ENCODE results near the gene ENTREP3. TPM values are rescaled to one million over a fixed set of nuclear protein-coding genes. Genes with fewer than 3 reads are reported as not detected.
A peak's percentile ranks its signal among the peaks of the same experiment; 100 is the strongest.

Gene ENTREP3
- total and polyA plus RNA-seq, 8 donors, result 17.1 to 33.5 (median 22.0) TPM

- no peak for TF ChIP-seq CTCF (IDR thresholded peaks at IDR 0.05)
- intact Hi-C loops (cut with DNase I), result no loop called here
- peak; percentile 7 for ATAC-seq
Observed at GRCh38 chr1:155254714-155255242, 505 bp downstream of the ENTREP3 start.

GRCh38 chr1:155254228-155254713, 1.0 kb downstream of the ENTREP3 start:
- intact Hi-C loops (cut with DNase I), result no loop called here
- no peak for ATAC-seq
- TF ChIP-seq CTCF (IDR thresholded peaks at IDR 0.05), result no peak

More at GRCh38 chr1:155254714-155255242, 505 bp downstream of the ENTREP3 start:
- Histone ChIP-seq H3K4me1 (peaks cover 21 to 44% of the 10 kb centered on the region in 2 donors), H3K36me3 (peaks cover 0 to 33% of the 10 kb centered on the region in 2 donors), H3K27me3 (no peaks in the 10 kb centered on the region), H3K9me3 (no peaks in the 10 kb centered on the region), H3K27ac (peak overlapping the region; percentile 91 to 93), H3K4me3 (peak overlapping the region; percentile 67 to 76)
- peak in 1 of 4 donors; percentile 84 for DNase-seq

GRCh38 chr1:155253797-155254196, 1.5 kb downstream of the ENTREP3 start:
- ATAC-seq, result no peak
- H3K4me1 ChIP-seq, result peaks cover 21 to 44% of the 10 kb centered on the region in 2 donors
- H3K9me3 ChIP-seq, result no peaks in the 10 kb centered on the region
- H3K36me3 ChIP-seq, result peaks cover 0 to 23% of the 10 kb centered on the region in 2 donors
- peak overlapping the region; percentile 67 to 76 for H3K4me3 ChIP-seq
- no peak overlapping the region for H3K27ac ChIP-seq
- no peak for DNase-seq
- intact Hi-C loops (cut with DNase I), result no loop called here
- no peak for TF ChIP-seq CTCF (IDR thresholded peaks at IDR 0.05)
- no peaks in the 10 kb centered on the region for H3K27me3 ChIP-seq

More at GRCh38 chr1:155254228-155254713, 1.0 kb downstream of the ENTREP3 start:
- peaks cover 21 to 44% of the 10 kb centered on the region in 2 donors for H3K4me1 ChIP-seq
- peak overlapping the region in 1 of 2 donors; percentile 91 for H3K27ac ChIP-seq
- peak overlapping the region; percentile 67 to 76 for H3K4me3 ChIP-seq
- H3K27me3 ChIP-seq, result no peaks in the 10 kb centered on the region
- H3K36me3 ChIP-seq, result peaks cover 0 to 28% of the 10 kb centered on the region in 2 donors
- H3K9me3 ChIP-seq, result no peaks in the 10 kb centered on the region
- no peak for DNase-seq

GRCh38 chr1:155253208-155253607, 2.1 kb downstream of the ENTREP3 start:
- intact Hi-C loops (cut with DNase I), result no loop called here
- H3K27ac ChIP-seq, result no peak overlapping the region
- ATAC-seq, result no peak
- no peaks in the 10 kb centered on the region for H3K27me3 ChIP-seq
- peaks cover 0 to 21% of the 10 kb centered on the region in 2 donors for H3K36me3 ChIP-seq
- peaks cover 21 to 44% of the 10 kb centered on the region in 2 donors for H3K4me1 ChIP-seq
- no peak for TF ChIP-seq CTCF (IDR thresholded peaks at IDR 0.05)
- no peaks in the 10 kb centered on the region for H3K9me3 ChIP-seq
- no peak for DNase-seq
- H3K4me3 ChIP-seq, result no peak overlapping the region

- Histone ChIP-seq H3K4me3 (no peak overlapping the region), H3K27ac (no peak overlapping the region), H3K27me3 (no peaks in the 10 kb centered on the region), H3K4me1 (peaks cover 21 to 44% of the 10 kb centered on the region in 2 donors), H3K9me3 (no peaks in the 10 kb centered on the region), H3K36me3 (peaks cover 0 to 19% of the 10 kb centered on the region in 2 donors)
- no peak for DNase-seq
- no peak for TF ChIP-seq CTCF (IDR thresholded peaks at IDR 0.05)
- no peak for ATAC-seq
- intact Hi-C loops (cut with DNase I), result no loop called here
Observed at GRCh38 chr1:155251566-155251965, 3.7 kb downstream of the ENTREP3 start.

Data from left lung (tissue), 10 donors.